NCI-H2107 treated with DMSO at 0.1 percent for 48 hours (cell line): ENCODE measurements around the gene KCNA3.

Experiments
- DNase-seq: peaks from one replicate; lab custom pipeline; 2025; ENCODE audit not compliant: unreplicated experiment; lab: John Stamatoyannopoulos, UW

KCNA3 gene

DNA sequence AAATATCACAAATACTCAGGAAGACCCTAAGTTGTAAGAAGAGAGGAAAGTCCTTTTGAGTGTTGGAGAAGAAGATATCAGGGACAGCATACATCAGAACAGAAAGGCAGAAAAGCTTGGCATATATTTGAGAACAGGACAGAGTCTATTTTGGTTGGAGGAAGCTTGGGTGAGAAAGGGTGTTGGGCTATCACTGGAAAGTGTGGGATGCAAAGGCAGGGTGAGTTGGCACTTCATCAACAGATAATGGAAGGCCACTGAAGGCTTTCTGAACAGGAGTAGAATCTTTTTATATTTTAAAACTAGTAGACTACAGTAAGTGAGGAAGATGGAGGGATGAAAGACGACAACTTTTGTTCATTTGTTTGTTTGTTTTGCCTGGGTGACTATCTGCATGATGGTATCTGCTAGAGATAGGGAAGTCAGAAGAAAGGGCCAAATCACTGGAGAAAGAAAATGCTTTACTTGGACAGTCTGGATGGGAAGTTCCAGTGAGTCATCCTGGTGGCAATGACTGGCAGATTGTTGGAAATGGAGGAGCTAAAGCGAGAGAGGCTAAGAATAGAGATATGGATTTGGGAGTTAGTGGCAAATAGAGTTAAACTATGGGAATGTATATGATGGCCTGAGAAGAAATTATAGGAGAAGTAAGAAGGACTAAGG is 34.9 kb downstream of the KCNA3 start:
- DNase-seq: no peak

DNA sequence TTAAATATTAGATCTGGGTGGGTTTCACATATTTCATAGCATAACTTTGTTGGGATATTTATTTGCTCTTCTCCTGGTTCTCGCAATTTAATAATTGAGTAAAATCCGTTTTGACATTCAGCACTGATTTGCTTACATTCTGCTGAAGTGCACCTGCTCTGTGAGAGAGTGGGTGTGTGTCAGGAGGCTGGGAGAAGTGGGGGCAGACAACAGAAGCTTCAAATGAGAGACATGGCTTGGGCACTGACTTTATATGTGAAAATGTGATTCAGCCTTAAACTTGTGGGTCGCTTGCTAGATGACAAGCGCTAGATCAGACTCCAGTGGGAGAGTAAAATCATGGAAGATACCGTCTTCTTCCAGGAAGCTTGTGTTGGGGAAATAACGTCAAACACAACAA is 36.2 kb downstream of the KCNA3 start:
- DNase-seq: no peak

DNA sequence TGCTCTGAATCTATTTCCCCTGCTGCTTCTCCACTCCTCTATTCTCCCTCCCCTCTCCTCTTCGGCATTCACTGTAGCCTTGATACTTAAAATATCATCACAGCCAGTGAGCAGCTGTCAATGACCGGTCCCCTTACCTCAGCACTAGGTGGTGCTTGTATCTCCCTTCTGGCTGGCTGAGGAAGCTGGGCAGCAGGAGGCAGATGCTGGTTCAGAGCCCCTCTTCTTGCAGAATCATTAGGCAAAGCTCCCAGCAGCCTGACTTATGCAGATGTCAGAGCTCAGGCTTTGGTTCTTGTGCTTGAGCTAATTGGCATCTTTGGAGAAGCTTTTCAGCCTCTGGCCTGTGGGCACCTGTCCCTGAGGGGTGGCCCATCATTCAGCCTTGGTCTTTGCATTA is 36.7 kb downstream of the KCNA3 start:
- DNase-seq: no peak

DNA sequence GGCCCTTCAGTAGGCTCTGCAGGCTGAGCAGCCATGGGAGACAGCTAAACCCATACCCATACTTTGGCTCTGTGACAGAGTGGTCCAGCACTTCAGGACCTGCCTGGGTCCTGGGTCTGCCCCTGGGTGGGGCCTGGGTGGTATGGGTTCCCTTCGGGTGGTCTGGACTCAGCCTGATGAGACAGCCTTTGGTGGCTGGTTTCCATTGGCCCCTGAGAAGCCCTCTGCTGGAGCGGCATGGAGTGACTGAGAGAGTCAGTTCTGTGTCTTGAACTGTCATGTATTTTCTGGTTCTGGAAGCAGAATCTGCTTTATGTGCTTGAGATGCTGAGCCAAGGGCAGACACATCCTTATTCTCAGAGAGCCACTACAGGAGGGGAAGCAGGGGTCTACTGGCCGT is 37.3 kb downstream of the KCNA3 start:
- no peak for DNase-seq

DNA sequence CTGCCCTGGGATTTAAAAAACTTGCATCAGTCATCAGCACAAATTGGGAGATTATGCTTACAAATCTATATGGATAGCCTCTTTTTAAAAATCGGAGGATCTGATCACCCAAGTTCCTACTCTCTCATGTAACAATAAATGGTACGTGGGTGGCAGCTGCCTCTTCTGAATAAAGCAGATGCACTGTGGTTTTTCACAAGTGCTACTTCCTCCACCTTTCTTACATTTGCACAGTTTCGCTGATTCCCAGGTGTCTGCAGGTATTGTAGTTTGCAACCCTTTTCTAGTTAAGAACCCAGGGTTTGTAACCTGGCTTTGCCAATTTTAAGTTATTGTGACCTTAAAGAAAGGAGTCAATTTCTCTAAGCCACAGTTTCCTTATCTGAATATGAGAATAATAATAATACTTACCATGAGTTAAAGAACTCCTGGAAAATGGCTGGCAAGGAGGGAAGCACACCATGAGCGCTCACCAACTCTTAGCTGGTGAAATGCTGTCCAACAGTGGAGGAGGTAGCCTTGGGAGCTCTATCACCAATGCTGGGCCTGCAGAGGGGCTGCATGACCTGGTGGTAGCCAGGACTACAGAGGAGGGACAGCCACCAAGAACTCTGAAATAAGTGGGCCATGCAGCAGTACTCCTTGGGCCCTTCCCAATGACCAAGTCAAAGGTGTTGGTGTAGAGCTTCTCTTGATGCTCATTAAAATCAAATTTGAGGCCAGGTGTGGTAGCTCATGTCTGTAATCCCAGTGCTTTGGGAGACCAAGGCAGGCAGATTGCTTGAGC is 38.4 kb downstream of the KCNA3 start:
- DNase-seq: peak; percentile 78

DNA sequence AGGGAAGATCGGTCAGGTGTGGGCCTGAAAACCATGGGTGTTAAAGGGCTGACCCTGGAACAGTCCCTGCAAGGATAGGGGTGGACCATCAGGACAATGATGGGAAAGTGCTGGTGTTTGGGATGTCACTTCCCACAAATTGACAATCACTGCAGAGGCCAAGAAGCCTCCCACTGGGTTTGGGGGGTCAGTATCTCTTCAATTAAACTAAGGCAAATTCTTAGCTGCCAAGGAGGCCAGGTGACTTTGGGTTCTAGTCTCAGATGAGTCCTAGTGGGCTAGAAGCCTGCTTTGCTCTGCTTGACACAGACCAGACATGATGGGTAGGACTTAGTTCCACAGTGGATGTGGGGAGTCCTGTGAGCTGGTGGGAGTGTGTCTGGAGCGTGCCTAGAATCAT is 39.3 kb downstream of the KCNA3 start:
- no peak for DNase-seq

DNA sequence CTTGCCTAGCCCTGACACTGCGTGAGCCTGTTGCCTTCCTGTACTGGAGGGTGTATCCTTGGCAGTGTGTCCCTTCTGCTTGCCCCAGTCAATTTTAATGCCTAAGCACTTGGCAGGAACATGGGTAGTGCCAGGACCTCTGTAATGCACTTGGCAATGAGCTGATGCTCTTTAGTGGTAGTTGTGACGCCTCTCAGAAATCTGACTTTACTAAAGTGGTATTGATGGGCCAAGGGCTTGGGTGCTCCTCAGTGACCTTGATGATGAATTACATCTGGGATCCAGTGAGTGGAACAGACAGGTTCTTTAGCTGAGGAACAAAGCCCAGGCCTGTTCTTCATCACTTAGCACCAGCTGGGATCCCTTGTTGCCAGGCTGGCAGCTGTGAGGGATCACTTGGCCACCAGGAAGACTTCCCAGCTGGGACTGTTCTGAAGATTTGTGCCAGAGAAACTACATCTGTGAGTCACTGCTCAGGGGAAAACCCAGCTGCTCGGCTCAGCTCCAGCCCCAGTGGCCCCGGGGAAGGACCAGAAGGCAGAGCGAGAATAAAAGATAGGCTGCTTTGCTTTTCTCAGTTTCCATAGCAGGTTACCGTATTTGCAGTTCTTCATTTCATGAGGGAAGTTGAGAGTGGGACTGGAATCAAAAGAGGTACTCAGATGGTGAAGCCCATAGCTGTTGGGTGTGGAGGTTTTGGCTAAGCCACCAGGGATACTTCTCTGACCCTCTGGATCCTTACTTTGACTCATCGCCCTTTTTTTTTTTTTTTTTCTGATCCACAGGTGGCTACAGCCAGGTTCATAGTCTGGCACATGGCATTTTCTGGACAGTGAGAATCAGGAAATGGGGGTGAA is 40.1 kb downstream of the KCNA3 start:
- DNase-seq: peak; percentile 50

DNA sequence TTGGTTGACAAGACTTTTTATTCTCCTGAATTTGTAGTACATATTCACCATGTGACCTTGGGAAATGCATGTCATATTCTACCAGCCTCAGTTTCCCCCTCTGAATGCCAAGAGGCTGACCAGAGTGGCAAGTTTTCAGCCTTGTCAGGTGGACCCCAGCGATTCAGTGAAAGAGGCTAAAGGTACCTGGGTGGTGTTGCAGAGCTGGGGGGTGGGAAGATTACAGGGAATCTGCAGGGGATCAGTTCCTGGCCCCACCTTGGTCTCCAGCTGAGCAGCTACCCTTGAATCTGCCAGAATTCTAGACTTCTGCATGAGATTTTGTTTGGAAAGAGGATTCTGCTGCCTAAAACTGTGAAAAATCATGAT is 40.7 kb downstream of the KCNA3 start:
- no peak for DNase-seq

DNA sequence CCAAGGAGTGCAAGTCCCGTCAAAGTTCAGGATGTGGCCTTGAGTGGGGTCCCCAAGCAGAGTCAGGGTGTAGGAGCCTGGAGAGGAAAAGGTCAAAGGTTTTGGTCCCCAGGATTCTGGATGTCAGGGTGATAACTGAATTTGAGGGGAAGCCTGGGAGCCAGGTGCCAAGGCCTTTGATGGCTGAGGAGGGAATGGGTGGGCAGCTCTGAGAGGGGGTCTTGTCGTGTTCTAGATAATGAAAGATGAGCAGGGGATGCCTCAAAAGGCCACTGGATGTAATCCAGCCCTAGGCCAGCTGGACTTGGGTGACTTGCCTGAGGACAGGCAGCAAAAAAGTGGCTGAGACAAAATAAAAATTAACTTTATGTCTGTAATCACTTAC is 41.1 kb downstream of the KCNA3 start:
- DNase-seq: no peak

DNA sequence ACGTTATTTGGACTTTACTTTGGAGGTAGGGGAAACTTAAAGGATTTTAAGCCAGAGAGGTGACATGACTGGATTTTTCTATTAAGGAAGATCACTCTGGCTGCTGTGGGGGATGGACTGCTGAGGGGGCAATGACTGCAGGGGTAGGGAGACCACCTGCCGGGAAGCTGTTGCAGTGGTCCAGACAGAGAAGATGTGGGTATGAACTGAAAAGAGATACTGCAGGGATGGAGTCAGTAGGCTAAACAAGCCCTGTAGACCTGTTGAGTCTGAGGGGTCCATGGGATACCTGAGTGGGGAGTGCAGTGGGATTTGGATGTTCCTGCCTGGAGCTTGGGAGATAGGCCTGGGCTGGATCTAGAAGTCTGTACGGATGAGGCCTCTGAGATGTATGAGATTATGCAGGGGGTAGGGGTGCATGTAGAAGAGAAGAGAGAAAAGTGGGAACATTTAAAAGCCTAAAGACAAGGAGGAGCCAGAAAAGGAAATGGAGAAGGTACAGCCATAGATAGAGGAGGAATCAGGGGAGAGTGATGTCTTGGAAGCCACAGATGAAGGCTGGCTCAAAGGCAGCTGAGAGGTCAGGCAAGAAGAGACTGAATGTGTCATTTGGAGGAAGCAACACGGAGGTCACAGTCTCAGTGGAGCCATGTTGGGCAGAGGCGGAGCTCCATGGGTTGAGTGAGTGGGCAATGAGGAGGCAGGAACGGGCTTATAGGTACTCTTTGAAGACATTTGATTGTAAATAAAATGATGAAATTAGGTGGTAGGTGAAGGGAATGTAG is 42.7 kb downstream of the KCNA3 start:
- no peak for DNase-seq

DNA sequence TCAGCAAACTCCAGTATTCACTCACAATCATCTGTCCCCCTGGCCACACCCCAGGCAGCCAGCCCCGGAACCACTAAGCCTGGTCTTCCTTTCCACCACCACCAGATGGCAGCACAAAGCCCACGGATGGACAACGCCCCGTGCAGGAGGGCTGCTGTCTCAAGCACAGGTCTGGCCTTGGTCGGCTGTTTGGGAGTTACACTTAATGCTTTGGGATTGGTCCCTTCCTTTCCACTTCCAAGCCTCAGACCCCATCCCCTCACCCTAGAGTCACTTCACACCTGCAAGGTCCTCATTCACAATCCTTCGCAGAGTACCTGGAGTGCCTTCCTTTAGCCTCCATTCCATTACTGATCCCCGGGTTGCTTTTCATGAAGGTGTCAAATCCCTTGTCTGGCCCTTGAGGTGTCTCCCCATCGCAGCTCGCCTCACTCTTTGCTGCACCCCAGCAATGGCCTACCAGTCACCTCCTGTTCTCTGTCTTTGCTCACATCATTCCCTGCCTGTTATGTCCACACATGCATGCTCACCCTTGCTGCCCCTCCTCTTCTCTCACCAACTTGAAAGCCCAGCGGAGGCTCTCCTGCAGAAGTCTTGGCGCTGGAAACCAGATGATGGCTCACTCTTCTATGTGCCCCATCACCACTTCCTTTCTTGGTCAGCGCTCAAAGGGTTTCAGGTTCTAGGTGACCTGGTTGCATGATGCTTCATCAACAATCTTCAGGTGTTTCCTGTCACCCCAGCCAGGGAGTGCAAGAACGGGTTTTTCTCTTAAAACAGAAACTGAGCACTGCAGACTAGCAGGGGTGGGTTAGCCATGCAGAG is 43.7 kb downstream of the KCNA3 start:
- peak; percentile 67 for DNase-seq

DNA sequence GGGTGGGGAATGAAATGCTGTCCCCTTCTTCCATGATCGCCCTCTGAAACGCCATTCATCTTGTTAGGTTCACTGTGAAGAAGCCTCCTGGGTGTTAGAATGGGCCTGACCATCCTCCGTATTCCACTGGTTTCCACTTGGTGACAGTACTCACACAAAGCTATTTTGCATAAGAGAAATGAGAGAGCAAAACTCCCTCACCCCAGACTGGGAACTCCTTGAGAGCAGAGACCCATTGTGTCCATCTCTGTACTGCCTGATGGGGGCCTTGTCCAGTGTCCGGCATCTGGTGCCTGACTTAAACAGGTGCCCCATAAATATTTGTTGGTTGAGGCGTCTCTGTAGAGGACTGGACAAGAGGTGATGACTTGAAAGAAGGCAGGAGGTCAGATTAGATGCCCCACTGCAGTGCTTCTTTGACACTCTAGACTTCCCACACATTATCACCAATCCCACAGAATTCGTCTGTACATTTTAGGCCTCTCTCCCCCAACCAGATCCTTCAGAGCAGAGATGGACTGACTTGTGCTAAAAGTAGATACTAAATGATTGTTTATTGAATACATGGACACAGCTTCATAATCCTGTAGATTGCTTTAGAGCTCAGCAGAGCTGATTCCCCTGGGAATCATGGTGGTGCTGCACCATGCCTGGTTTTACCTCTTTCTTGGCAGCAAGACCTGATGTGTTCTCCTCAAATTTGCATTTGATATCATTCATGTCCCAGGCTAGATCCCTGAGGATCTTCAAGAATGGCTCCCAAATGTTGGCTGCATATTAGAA is 46.2 kb downstream of the KCNA3 start:
- no peak for DNase-seq

DNA sequence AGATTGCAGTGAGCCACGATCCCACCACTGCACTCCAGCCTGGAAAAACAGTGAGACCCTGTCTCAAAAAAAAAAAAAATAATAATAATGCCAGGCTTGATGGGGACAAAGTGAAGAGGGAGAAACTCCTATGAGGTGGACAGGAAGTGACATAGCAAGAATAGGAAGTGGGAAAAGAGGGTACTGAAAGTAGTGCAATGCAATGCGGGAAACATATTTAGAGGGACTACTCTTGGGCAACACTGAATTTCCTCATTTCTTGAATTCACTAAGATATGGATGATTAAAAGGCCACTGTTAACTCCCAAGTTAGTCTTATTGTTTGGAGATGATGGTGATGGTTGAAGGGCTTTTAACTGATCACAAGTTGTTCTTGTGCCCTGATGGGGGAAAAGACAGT is 47.0 kb downstream of the KCNA3 start:
- no peak for DNase-seq

DNA sequence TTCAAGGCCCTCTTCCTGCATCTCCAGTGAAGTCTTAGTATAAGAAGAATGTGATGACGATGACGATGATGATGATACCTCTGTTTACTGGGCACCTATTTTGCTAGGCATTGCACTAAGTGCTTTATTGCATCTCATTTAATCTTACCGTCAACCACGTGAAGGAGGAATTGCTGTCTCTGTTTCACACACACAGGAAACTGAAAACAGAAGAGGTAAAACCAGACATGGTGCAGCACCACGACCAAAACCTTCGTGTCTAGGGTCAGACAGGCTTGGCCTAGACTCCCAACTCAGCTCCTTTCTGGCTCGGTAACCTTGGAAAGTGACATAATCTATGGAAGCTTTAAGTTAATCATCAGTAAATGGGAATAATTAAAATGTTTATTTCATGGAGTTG is 47.9 kb downstream of the KCNA3 start:
- no peak for DNase-seq
